Stimulated activated naive CD8-positive, alpha-beta T cell treated with anti-CD3 and anti-CD28 coated beads, Interleukin-15, amount 100 ng/mL, for 72 hours (primary cell): Measurements from ENCODE around the gene PSD4.

Source experiments
- ATAC-seq: fragments of 150-1000 bp; cut with Tn5 transposase; 2 replicates; pipeline ENCODE4 v1.10.0; 2021; ENCODE audit warnings: mild to moderate bottlenecking, moderate library complexity
- DNase-seq, 2 donors: peaks; one replicate each; pipeline ENCODE4 v3.0.0; 2021 to 2022
- H3K27ac Mint-ChIP-seq, 2 donors: one replicate each; pipeline ENCODE4 v1.8.0; 2022; ENCODE audit warnings: mild to moderate bottlenecking in 2 of 2, mixed read lengths in 2 of 2, moderate library complexity in 2 of 2
- H3K27me3 Mint-ChIP-seq: one replicate; pipeline ENCODE4 v1.8.0; 2022; ENCODE audit warnings: mixed read lengths
- H3K4me1 Mint-ChIP-seq: one replicate; pipeline ENCODE4 v1.8.0; 2022; ENCODE audit warnings: mild to moderate bottlenecking, mixed read lengths
- H3K4me3 Mint-ChIP-seq, 2 donors: one replicate each; pipeline ENCODE4 v1.8.0; 2022; ENCODE audit warnings: mild to moderate bottlenecking in 2 of 2, mixed read lengths in 2 of 2, moderate library complexity in 1 of 2
- H3K9me3 Mint-ChIP-seq, 2 donors: one replicate each; pipeline ENCODE4 v1.8.0; 2022; ENCODE audit warnings: mixed read lengths in 2 of 2

Gene PSD4

GRCh38 chr2:113255140-113256070, 81.6 kb downstream of the PSD4 start:
- peak overlapping the region in 1 of 2 donors; percentile 69 for H3K27ac Mint-ChIP-seq
- no peaks in the 10 kb centered on the region for H3K27me3 Mint-ChIP-seq
- H3K4me1 Mint-ChIP-seq: peaks cover 67% of the 10 kb centered on the region
- DNase-seq (no peak), ATAC-seq (no peak)
- H3K9me3 Mint-ChIP-seq: no peaks in the 10 kb centered on the region
- H3K4me3 Mint-ChIP-seq: no peak overlapping the region

- DNase-seq (no peak), ATAC-seq (no peak)
- Mint-ChIP-seq H3K9me3 (no peaks in the 10 kb centered on the region), H3K27me3 (no peaks in the 10 kb centered on the region), H3K4me3 (no peak overlapping the region), H3K27ac (no peak overlapping the region), H3K4me1 (peaks cover 54% of the 10 kb centered on the region)
These were observed 83.9 kb downstream of the PSD4 start for GRCh38 chr2:113257516-113258264.

GRCh38 chr2:113258471-113259147, 84.8 kb downstream of the PSD4 start:
- Mint-ChIP-seq H3K4me1 (peaks cover 45% of the 10 kb centered on the region), H3K27ac (no peak overlapping the region)

More at GRCh38 chr2:113258471-113259147, 84.8 kb downstream of the PSD4 start:
- H3K9me3 Mint-ChIP-seq: no peaks in the 10 kb centered on the region
- no peak for ATAC-seq
- H3K4me3 Mint-ChIP-seq: no peak overlapping the region
- no peaks in the 10 kb centered on the region for H3K27me3 Mint-ChIP-seq
- no peak for DNase-seq
